Neural crest cell (in vitro differentiated cells): ENCODE measurements around the gene CCDC34. TPM values are rescaled to one million over a fixed set of nuclear protein-coding genes. Genes with fewer than 3 reads are reported as not detected.

ENCODE experiments used
- DNase-seq: peaks from one replicate; pipeline ENCODE4 v3.0.0; 2021; ENCODE audit warnings: low read depth, mixed read lengths, low spot score
- H3K27ac Mint-ChIP-seq: one replicate; pipeline ENCODE4 v1.8.0; 2021; ENCODE audit warnings: mild to moderate bottlenecking, mixed read lengths; ENCODE audit not compliant: unreplicated experiment
- H3K27me3 Mint-ChIP-seq: 2 replicates; pipeline ENCODE4 v1.8.0; 2021; ENCODE audit warnings: low read depth, mild to moderate bottlenecking, mixed read lengths
- H3K36me3 Mint-ChIP-seq: 2 replicates; pipeline ENCODE4 v1.8.0; 2021; ENCODE audit warnings: low read depth, mild to moderate bottlenecking, mixed read lengths
- H3K4me1 Mint-ChIP-seq: 2 replicates; pipeline ENCODE4 v1.8.0; 2021; ENCODE audit warnings: mixed read lengths
- H3K4me3 Mint-ChIP-seq: one replicate; pipeline ENCODE4 v1.8.0; 2021; ENCODE audit warnings: mild to moderate bottlenecking, mixed read lengths
- H3K9me3 Mint-ChIP-seq: 2 replicates; pipeline ENCODE4 v1.8.0; 2021; ENCODE audit warnings: mixed read lengths
- CTCF ChIP-seq: fragments of 200-600 bp; sonication (generic); conservative IDR thresholded peaks from 2 replicates; pipeline ENCODE4 v1.5.0; 2021; ENCODE audit warnings: antibody characterized with exemption, mild to moderate bottlenecking
- total RNA-seq: library from RNA; stranded (reverse); gene quantifications from 2 replicates; pipeline ENCODE4 v1.2.1, GENCODE V29; 2021

Gene CCDC34
- total RNA-seq, 1 donor from 2014 or later: 38.6 TPM

- Mint-ChIP-seq H3K27me3 (no peaks in the 10 kb centered on the region), H3K36me3 (peaks cover 14% of the 10 kb centered on the region), H3K4me3 (no peak overlapping the region), H3K27ac (no peak overlapping the region), H3K4me1 (peaks cover 41% of the 10 kb centered on the region), H3K9me3 (no peaks in the 10 kb centered on the region)
- DNase-seq: no peak
- TF ChIP-seq CTCF: no peak
Measured at GRCh38 chr11:27386181-27386845, 23.3 kb upstream of the CCDC34 start.

GRCh38 chr11:27385245-27385644 is 22.2 kb upstream of the CCDC34 start:
- peaks cover 16% of the 10 kb centered on the region for H3K36me3 Mint-ChIP-seq
- no peaks in the 10 kb centered on the region for H3K27me3 Mint-ChIP-seq
- no peak overlapping the region for H3K27ac Mint-ChIP-seq
- H3K4me3 Mint-ChIP-seq: no peak overlapping the region
- H3K4me1 Mint-ChIP-seq: peaks cover 31% of the 10 kb centered on the region
- no peak for TF ChIP-seq CTCF
- no peaks in the 10 kb centered on the region for H3K9me3 Mint-ChIP-seq
- no peak for DNase-seq

DNA sequence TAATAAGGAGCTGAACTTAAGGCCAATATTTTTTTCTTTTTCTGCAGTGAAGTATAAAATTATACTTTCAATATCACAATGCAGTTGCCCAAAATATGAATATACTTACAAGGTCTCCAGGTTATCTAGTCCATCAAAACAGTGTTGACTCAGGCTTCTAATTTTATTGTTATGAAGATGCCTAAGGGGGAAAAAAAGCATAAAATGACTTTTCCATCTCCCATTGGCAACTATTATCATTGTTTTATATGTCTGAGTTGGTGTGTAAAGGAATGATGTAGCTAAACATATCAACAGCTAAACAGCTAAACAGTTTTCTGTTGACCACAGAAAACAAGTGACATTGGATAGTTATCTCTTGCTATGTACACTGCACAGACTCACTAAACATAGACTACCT is 21.2 kb upstream of the CCDC34 start:
- Mint-ChIP-seq H3K27ac (no peak overlapping the region), H3K36me3 (peaks cover 19% of the 10 kb centered on the region), H3K4me1 (peaks cover 21% of the 10 kb centered on the region), H3K9me3 (no peaks in the 10 kb centered on the region), H3K27me3 (no peaks in the 10 kb centered on the region), H3K4me3 (no peak overlapping the region)
- DNase-seq: no peak
- TF ChIP-seq CTCF: no peak

- Mint-ChIP-seq H3K36me3 (peaks cover 19% of the 10 kb centered on the region), H3K27ac (no peak overlapping the region), H3K9me3 (no peaks in the 10 kb centered on the region), H3K4me1 (peaks cover 16% of the 10 kb centered on the region), H3K4me3 (no peak overlapping the region), H3K27me3 (no peaks in the 10 kb centered on the region)
- no peak for TF ChIP-seq CTCF
- no peak for DNase-seq
Measured at GRCh38 chr11:27383645-27384044, 20.6 kb upstream of the CCDC34 start.

DNA sequence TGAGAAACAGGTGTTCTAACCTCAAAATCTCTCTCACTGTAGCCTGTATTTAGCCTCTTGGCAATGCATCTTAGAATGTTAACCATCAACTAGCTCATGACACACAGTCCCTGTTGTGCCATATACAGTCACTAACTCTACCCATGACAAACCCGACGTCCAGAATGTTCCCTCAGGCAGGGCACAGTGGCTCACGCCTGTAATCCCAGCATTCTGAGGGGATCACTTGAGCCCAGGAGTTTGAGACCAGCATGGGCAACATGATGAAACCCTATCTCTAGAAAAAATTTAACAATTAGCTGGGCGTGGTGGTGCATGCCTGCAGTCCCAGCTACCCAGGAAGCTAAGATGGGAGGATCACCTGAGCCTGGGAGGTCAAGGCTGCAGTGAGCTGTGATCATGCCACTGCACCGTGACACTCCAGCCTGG is 18.2 kb upstream of the CCDC34 start:
- H3K27me3 Mint-ChIP-seq: no peaks in the 10 kb centered on the region
- H3K27ac Mint-ChIP-seq: no peak overlapping the region
- H3K4me1 Mint-ChIP-seq: peaks cover under 1% of the 10 kb centered on the region
- no peaks in the 10 kb centered on the region for H3K9me3 Mint-ChIP-seq
- no peak for DNase-seq
- no peak overlapping the region for H3K4me3 Mint-ChIP-seq
- no peak for TF ChIP-seq CTCF
- peaks cover 17% of the 10 kb centered on the region for H3K36me3 Mint-ChIP-seq
